LoVo (cell line): ENCODE measurements around the gene ZNF37A.
A peak's percentile ranks its signal among the peaks of the same experiment; 100 is the strongest.
"Not testable (repeated sequence)": the region's sequence is repeated elsewhere in the genome, so short reads cannot be mapped to it uniquely, and the experiment has no call there.

ENCODE experiments used
- DNase-seq: peaks from one replicate; pipeline ENCODE4 v3.0.0-alpha.2; 2016; ENCODE audit warnings: low spot score

Gene ZNF37A

DNA sequence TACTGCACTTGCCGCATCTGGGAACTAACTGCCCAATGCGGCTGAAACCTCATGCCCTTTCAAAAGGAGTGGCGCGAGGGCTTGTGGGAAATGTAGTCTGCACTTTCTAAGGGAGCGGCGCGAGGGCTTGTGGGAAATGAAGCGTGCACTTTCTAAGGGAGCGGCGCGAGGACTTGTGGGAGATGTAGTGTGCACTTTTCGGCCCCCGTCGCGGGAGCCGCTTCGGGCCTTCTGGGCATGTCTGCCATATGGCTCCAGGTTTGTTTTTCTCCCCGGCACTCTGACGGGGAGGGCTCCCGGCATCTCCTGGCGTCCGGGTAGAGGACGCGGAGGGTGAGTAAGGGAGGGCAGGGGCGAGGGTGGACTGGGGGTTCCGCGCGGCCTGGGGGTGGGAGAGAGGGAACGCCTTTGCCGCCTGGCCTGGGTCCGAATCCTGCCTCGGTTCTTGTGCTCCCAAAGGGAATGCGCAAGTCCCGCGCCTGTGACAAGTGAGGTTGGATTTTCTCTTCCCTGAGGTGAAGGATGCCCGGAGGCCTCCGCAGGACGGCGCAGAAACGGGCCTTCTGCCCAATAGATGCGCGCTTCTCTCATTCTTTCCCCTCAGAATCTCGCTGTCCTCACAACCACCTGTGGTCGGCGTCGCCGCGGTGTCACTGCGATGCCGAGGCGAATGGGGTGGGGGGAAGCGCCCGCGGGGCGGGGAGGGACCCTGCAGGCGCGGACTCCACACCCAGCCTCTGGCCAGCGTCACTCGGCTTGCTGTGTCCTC, at the start of gene ZNF37A:
Gene ZNF37A (plus strand): TSS at position 180 of the 769 bp plus-strand sequence. CDS start 2,281 bp downstream, outside the sequence.
- DNase-seq, result peak; percentile 89

DNA sequence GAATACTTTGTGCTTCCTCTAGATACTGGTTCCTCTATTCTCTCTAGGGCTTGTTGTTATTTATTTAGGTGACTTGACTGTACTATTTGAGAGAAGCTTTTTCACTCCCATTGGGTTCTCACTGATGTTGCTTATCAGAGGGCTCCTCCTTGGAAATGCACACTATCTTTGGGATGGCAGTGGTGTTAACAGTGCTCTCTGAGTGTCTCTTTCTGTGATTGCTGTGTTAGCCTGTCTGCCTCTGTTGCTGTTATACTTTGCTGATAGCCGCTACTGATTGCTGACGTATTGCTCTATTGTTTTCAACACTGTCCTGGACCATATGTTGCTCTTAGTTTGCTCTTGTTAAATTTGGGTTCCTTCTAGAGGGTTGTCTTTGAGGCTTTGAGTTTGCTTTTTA, 49.0 kb upstream of the ZNF37A start:
- DNase-seq, result no peak

DNA sequence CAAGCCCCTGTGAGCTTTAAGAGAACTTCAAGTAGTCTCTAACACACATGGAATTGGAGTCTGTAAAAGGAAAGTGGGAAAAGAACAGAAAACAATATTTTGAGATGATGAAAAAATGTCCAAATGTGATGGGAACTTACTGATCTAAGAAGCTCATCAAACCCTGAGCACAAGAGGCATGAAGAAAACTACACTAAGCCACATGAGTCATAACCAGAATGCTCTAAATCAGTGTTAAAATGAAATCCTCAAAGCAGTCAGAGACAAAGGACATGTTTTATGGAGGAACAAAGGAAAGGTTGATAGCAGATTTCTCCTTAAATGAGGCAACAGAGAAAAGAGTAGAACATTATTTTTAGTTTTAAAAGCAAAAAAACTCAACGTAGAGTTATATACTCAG, 46.5 kb upstream of the ZNF37A start:
- no peak for DNase-seq

DNA sequence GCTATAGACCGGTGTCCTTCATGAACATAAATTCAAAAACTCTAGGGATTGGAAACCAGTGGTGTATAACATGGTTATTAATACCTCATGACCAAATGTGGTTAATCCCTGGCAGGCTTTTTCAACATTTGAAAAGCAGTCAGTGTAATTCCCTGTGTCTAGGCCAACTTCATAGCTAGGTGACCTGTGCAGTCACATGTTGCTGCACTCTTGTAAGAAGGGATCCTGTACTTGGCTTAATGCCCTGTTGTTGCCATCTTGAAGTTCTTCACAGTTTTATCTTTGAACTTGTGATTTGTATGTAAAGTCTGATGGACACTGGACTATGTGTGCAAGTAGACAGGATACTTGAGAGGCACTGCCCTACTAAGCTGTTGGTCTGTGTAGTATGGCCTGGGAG, 43.9 kb upstream of the ZNF37A start:
- DNase-seq, result no peak

DNA sequence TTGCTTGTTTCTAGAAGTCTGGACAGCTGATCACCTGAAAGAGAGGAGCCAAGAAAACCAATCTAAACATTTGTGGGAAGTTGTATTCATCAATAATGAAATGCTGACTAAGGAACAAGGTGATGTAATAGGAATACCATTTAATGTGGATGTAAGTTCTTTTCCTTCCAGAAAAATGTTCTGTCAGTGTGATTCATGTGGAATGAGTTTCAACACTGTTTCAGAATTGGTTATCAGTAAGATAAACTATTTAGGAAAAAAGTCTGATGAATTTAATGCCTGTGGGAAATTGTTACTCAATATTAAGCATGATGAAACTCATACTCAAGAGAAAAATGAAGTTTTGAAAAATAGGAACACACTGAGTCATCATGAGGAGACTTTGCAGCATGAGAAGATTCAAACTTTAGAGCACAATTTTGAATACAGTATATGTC, 39.8 kb upstream of the ZNF37A start:
- DNase-seq, result no peak

DNA sequence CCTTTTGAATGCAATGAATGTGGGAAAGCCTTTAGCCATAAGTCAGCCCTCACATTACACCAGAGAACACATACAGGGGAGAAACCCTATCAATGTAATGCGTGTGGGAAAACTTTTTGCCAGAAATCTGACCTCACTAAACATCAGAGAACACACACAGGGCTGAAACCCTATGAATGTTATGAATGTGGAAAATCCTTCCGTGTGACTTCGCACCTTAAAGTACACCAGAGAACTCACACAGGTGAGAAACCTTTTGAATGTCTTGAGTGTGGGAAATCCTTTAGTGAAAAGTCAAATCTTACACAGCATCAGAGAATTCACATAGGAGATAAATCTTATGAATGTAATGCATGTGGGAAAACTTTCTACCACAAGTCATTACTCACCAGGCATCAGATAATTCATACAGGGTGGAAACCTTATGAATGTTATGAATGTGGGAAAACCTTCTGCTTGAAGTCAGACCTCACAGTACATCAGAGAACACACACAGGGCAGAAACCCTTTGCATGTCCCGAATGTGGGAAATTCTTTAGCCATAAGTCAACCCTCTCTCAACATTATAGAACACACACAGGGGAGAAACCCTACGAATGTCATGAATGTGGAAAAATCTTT, 38.8 kb upstream of the ZNF37A start:
- DNase-seq, result not testable (repeated sequence)

DNA sequence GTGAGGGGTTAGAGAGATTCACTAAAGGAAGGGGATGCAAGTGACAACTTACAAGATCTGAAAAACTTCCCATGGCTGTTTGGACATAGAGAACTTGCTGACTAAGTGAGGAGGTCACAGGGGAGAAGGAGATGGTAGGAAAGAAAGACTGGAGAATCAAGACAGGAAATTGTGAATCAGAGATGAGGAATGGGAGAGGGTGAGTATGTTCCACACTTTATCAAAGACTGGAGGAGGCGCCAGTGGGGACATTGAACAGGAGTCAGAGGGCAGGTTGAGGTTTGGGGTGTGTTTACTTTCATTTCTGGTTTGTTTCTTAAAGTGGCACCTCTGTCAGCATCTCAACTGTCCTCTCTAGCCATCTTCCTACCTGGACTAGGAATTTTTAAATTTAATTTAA, 24.5 kb upstream of the ZNF37A start:
- DNase-seq, result not testable (repeated sequence)

DNA sequence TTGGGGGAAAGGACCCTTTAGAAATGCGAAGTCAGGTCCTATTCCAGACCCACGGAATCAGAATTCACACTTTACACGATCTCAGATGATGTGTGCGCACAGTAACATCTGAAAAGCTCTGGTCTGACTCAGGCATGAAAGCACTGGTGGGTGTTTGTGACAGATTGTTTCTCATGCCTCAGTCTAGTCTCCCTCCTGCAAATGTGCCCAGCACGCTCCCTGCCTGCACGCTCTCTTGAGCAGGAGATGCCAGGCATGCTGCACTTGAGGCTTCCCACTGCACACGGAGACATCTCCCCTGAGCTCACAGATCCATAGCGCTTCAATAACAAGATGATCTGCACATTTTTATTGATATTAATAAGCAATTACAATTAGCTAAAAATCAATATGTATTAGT, 23.6 kb upstream of the ZNF37A start:
- DNase-seq, result no peak

DNA sequence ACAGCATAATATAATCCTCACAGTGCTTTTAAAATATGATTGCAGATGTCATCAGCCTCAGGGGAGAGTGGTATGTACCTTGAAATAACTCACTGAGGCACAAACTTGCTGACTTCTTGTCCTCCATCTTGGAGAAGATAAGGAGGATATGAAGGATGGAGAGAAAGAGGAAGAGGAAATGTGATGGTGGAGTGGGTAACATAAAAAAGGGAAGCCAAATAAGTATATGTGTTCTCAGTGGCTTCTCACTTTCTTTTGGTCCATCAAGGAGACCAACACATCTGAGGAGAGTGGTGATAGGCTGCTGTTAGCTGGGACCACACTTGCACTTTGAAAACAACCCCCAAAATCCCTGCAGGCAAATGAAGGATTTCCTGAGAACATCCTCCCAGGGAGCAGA, 21.6 kb upstream of the ZNF37A start:
- DNase-seq, result no peak

DNA sequence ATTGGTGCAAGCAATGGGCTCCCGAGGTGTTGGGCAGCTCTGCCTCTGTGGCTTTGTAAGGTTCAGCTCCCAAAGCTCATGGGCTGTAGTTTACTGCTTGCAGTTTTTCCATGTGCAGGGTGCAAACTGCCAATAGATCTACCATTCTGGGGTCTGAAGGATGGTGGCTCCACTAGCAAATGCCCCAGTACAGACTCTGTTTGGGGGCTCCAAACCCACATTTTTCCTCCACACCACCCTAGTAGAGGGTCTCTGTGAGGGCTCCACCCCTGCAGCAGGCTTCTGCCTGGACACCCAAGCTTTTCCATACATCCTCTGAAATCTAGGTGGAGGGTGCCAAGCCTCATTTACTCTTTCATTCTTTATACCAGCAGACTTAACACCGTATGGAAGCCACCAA, 17.4 kb upstream of the ZNF37A start:
- DNase-seq, result no peak

DNA sequence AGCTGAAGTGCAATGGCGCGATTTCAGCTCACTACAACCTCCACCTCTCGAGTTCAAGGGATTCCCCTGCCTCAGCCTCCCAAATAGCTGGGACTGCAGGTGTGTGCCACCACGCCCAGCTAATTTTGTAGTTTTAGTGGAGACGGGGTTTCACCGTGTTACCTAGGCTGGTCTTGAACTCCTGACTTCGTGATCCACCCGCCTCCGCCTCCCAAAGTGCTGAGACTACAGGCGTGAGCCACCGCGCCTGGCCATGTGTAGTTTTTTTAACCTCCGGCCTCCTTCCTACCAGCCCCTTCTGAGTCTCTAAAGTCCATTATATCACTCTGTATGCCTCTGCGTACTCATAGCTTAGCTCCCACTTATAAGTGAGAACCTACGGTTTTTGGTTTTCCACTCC, 819 bp upstream of the ZNF37A start:
- DNase-seq, result not testable (repeated sequence)

DNA sequence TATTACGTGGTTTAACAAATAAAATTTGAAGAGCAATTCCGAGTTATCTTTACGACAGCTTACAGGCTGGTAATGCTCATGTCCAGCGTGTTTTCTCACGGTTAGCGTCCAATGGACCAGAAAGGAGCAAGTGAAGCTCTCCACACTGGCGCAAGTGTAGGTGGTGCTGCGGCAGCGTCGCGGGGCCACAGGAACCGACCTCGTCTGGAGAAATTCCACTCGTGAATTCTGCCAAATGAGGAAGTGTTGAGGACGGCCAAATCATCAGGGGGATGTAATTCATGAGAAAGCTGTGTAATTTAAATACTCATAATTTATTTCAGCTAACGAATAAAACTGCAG, 350 bp upstream of the ZNF37A start:
- no peak for DNase-seq

DNA sequence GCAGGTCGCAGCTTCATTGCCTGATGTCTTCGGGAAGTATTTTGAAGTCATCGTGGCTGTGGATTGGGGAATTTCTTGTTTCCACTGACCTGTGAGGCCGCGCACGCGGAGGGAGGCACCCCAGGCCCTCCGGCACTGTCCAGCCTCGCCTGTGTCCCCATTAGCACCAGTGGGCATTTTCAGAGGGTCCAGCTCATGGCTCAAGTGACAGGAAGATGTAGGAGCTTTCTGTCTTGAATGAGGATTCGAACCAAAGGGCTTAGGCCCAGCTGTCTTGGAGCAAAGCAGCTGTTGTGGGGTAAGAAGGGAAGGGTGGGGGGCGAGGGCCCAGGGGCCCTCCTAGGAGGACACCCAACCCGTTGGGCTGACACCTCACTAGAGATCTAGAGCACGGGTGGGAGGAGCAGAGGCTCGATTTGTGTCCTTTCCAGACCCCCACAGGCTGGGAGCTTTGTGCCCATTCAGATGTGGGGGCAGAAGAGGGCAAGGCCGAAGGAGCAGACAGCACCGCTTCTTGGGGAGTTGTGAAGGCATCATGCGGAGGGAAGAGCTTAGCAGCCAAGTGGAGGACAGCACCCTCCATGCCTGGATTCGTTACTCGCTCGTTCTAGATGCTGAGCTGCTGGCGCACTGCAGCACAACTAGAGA, 914 bp downstream of the ZNF37A start:
- DNase-seq, result no peak

DNA sequence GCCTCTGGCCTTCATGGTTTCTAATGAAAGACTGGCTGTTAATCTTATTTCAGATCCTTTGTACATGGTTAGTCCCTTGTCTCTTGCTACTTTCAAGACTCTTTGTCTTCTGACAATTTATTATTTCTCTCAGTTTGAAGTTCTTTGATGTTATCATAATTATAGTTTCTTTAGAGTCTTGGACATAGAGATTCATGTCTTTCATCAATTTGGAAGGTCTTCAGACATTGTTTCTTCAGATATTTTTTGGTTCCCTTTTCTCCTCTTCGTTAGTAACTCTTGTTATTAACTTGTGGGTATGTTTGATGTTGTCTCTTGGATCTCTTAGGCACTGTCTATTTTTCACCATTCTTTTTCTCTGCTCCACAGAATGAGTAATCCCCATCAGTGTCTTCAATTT, 8.7 kb downstream of the ZNF37A start:
- DNase-seq, result no peak

DNA sequence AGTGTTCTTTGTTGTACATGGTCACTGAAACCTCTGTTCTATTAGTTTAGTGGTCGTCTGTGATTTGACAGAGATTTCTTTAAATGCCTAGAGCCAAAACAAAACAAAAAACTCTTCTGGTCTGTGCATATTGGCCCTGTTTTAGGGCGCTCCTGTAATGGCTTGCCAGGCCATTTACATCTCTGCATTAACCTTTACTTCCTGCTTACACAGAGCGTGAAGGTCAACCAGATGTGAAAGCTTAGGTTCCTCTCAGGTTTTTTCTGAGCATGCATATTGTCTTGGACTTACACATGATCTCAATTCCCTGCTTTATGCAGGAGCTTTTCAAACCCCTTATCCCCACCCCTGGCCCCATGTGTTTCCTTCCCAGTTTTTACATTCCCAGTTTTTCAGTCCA, 9.6 kb downstream of the ZNF37A start:
- no peak for DNase-seq

DNA sequence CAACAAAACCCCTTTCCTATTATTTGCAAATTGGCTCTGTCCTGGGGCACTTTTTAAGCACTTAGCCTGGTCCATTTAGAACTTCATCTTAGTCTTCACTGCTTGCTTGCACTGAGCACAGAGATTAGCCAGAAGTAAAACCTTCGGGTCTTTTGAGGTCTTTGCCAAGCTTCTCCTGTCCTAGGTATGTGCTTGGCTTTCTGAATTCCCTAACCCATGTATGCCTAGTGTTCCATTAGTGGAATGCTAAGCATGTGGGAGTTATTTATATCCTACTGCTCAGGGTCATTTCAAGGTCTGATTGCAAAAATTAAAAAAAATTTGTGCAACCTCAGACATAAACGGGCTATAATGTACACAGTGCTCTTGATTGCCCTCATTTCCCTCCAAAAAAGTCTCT, 18.0 kb downstream of the ZNF37A start:
- no peak for DNase-seq

DNA sequence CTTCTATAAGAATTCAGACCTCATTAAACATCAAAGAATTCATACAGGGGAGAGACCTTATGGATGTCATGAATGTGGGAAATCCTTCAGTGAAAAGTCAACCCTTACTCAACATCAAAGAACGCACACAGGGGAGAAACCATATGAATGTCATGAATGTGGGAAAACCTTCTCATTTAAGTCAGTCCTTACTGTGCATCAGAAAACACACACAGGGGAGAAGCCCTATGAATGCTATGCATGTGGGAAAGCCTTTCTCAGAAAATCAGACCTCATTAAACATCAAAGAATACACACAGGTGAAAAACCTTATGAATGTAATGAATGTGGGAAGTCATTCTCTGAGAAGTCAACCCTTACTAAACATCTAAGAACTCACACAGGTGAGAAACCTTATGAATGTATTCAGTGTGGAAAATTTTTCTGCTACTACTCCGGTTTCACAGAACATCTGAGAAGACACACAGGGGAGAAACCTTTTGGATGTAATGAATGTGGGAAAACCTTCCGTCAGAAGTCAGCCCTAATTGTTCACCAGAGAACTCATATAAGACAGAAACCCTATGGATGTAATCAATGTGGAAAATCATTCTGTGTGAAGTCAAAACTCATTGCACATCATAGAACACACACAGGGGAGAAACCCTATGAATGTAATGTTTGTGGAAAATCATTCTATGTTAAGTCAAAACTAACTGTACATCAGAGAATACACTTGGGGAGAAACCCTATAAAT, 24.1 kb downstream of the ZNF37A start:
- no peak for DNase-seq

DNA sequence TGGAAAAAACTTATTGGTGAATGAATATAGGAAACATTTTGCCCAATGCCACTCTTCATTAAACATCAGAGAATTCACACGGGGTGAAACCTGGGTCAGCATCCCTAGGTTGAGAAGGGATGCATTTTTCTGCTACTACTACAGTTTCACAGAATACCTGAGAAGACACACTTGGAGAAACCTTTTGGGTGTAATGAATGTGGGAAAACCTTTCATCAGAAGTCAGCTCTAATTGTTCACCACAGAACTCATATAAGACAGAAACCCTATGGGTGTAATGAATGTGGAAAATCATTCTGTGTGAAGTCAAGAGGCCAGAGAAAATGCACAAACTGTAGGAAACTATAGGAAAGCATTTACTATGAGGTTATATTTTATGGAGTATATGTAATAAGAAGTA, 24.9 kb downstream of the ZNF37A start:
- no peak for DNase-seq

DNA sequence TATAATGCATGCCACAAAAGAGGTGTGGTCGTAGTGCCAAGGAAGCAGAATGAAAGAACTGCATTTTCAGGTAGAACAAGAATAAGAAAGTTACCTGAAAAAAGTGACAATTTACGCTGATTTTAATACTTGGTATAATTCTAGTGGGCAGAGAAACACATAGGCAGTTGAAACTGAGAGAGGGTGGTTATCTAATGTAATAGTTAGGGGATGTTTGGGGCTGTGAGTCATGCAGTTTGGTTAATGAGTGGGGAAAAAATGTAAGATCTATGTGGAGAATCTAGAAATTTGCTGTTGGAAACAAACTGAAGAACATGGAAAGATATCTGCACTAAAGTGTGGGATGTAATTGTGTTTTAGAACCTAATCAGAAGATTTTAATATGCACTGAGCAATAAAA, 33.7 kb downstream of the ZNF37A start:
- DNase-seq, result no peak

DNA sequence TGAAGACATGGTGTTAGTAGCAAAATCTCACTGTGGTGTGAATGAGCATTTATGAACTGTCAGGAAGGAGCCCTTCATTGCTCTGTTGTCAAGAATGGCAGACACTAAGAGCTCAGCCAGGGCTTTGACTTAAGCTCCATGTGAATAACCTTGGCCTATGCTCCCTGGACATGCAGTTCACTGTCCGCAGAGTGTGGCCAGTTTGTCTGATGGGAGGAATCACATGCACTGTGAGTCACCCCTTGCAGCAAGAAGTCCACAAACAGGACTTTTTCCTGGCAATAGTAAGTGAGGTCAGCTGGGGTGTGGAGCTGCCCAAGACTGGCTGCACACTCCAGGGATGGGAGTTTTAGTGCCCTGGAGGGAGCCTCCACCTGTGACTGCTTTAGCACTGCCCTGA, 49.5 kb downstream of the ZNF37A start:
- no peak for DNase-seq

DNA sequence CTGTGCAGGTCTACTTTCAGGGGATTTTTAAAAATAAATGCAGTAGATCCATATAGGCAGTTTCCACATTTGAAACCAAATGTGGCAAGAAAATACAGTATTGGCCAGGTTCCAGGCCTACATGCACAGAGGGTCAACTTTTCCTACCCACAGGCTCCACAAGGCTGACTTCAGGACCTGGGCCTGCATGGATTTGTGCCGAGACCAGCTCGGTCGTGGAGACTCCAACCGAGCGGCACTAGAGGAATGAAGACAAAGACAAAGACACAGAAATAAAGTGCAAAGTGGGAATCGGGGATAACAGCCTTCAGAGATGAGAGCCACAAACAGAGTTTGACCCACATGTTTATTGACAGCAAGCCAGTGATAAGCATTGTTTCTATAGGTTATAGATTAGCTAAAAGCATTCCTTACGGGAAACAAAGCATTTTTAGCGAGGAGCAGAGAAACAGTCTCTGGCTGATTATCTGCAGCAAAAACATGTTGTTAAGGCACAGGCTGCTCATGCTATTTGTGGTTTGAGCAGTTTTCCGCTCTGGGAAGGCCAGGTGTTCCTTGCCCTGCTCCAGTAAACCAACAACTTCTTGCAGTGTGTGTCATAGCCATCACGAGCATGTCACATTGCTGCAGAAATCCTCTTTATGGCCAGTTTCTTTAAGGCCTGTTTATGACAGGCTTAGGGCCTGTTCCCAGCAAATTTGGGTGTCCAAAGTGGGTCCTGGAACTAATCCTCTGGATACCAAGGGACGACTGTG, 52.6 kb downstream of the ZNF37A start:
- DNase-seq, result no peak

DNA sequence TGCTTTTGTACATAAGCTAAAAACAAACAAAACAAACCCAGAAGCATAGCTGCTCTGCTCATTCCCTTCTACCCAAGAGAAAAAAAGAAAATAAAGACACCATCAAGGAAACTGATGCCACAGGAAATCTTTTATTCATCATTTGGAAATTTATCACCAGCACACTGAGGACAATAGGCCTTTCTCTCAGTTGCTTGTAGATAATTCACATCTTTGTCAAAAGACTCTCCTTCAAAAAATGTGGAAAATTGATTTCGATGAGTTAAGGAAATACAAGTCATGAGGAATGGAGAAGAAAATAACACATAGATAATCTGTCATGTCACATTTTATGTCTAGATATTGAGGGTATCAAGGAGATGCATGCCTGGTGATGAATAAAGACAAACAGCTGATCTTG, 53.5 kb downstream of the ZNF37A start:
- no peak for DNase-seq
